GM18951 (cell line): ENCODE data around the gene PLPPR3.
"Not testable (repeated sequence)": the region's sequence is repeated elsewhere in the genome, so short reads cannot be mapped to it uniquely, and the experiment has no call there.

Experiments
- POLR2A ChIP-seq: IDR thresholded peaks from 4 replicates; pipeline ENCODE4 v1.6.1; 2011; ENCODE audit warnings: mild to moderate bottlenecking; ENCODE audit not compliant: insufficient read length, insufficient read depth; ENCODE audit errors: extremely low read depth
- in situ Hi-C: fragments of 300-500 bp; cut with MboI; formaldehyde crosslinking; loops from one replicate; pipeline ENCODE4 v1.12.0; 2022; ENCODE audit warnings: low sequenced_read_pairs, mixed read lengths, inconsistent platforms; ENCODE audit not compliant: unreplicated experiment

PLPPR3 gene

GRCh38 chr19:850221-850978 lies 28.6 kb upstream of the PLPPR3 start:
- in situ Hi-C loops: no loop called here
- TF ChIP-seq POLR2A: no peak

- in situ Hi-C loops: not testable (repeated sequence)
Measured at GRCh38 chr19:849195-849594, 27.4 kb upstream of the PLPPR3 start.

DNA sequence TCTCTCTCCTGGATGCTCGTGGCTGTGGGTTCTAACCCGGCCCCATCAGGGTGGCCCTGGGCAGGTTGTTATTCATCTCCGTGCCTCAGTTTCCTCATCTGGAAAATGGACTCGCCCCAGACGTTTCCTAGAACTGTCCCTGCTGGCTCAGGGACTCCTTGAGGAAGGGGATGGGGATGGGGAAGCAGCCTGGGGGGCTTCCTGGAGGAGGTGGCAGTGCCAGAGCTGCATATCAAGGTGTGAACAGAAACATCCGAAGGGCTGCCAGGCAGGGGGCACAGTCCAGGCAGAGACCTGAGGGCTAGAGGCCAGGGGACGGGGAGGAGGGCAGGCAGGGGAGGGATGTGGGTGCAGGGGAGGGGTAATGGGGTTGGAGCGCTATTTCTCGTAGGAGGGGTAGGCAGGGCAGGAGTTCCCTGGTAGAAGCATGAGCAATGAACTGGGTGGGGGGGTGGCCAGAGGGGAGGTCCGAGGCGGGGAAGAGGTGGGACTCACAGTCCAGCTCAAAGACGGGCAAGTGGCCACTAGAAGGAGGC lies 26.7 kb upstream of the PLPPR3 start:
- in situ Hi-C loops: no loop called here
- TF ChIP-seq POLR2A: no peak

DNA sequence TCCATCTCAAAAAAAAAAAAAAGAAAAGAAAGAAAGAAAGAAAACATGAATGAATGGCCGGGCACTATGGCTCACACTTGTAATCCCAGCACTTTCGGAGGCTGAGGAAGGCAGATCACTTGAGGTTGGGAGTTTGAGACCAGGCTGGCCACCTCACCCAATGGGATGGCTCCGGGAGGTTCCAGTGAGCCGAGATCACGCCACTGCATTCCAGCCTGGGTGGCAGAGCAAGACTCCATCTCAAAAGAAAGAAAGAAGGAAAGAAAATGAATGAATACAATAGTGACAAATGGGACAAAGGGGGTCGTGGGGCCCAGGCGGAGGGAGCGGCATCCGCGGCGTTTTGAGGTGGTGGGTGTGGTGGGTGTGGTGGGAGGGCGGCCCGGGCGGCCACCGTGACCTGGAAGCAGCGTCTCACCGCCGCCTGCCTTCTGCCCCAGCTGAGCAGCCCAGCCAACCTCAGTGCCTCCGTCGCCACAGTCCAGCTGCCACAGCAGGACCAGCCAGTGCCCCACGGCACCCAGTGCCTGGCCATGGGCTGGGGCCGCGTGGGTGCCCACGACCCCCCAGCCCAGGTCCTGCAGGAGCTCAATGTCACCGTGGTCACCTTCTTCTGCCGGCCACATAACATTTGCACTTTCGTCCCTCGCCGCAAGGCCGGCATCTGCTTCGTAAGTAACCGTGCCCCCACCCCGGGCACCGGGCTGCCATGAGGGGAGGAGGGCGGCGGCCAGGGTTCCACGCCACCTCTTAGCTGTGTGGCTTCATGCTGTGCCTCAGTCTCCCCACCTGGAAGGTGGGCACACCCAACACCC lies 24.2 kb upstream of the PLPPR3 start:
- TF ChIP-seq POLR2A: no peak
- in situ Hi-C loops: no loop called here

GRCh38 chr19:844546-844971 lies 22.8 kb upstream of the PLPPR3 start:
- in situ Hi-C loops: no loop called here
- TF ChIP-seq POLR2A: no peak

DNA sequence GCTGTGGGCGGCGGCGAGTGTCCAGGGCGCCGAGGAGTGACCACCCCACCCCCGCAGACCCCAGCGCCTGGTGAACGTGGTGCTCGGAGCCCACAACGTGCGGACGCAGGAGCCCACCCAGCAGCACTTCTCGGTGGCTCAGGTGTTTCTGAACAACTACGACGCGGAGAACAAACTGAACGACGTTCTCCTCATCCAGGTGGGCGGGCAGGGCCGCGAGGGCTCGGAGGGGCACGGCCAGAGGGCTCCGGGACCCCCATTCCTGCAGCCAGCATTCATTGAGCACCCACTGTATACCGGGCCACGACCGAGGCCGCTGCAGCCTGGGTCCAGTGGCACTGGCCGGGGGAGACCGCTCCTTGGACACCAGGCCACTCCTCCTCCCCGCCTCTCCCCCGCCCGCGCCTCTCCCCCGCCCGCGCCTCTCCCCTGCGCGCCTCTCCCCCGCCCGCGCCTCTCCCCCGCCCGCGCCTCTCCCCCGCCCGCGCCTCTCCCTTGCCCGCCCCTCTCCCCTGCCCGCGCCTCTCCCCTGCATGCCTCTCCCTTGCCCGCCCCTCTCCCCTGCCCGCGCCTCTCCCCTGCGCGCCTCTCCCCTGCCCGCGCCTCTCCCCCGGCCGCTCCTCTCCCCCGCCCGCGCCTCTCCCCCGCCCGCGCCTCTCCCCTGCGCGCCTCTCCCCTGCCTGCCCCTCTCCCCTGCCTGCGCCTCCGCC lies 22.2 kb upstream of the PLPPR3 start:
- in situ Hi-C loops: no loop called here

DNA sequence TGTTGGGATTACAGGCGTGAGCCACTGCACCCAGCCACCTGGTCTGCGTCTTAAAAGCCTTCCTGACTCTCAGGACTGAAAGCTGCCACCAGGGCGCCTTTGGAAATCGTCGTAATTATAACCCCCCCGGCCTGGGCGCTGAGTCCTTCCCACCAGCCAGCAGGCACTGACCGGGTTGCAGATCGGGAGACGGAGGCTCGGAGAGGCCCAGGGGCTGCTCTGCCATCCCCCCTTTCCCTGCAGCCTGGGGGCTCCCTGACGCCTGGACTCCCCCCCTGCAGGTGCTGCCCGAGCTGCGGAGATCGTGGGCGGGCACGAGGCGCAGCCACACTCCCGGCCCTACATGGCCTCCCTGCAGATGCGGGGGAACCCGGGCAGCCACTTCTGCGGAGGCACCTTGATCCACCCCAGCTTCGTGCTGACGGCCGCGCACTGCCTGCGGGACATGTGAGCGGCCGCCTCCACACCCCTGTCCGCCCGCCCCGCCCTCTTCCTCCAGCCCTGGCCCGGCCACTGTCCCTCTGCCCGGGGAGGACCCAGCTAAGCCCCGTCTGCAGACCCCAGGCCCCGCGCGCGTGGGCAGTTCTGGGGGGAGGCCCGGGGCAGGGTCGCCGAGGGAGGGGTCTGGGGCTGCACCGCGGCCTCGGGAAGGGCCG lies 21.6 kb upstream of the PLPPR3 start:
- in situ Hi-C loops: no loop called here
- no peak for TF ChIP-seq POLR2A

More for the DNA sequence above, 22.2 kb upstream of the PLPPR3 start:
- TF ChIP-seq POLR2A: no peak

DNA sequence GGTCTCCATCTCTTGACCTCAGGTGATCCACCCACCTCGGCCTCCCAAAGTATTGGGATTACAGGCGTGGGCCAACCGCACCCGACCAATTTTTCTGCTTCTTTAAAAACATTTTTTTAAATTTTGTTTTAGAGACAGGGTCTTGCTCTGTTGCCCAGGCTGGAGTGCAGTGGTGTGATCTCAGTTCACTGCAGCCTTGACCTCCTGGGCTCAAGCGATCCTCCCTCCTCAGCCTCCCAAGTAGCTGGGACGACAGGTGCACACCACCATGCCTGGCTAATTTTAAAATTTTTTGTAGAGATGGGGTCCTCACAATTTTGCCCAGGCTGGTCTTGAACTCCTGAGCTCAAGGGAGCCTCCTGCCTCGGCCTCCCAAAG lies 21.0 kb upstream of the PLPPR3 start:
- in situ Hi-C loops: not testable (repeated sequence)

GRCh38 chr19:840519-841206 lies 18.9 kb upstream of the PLPPR3 start, which contains the start of gene PRTN3:
TSS of gene PRTN3 (plus strand) at chr19:840999. CDS start at chr19:841009, 10 bp downstream.
- no peak for TF ChIP-seq POLR2A
- in situ Hi-C loops: no loop called here

DNA sequence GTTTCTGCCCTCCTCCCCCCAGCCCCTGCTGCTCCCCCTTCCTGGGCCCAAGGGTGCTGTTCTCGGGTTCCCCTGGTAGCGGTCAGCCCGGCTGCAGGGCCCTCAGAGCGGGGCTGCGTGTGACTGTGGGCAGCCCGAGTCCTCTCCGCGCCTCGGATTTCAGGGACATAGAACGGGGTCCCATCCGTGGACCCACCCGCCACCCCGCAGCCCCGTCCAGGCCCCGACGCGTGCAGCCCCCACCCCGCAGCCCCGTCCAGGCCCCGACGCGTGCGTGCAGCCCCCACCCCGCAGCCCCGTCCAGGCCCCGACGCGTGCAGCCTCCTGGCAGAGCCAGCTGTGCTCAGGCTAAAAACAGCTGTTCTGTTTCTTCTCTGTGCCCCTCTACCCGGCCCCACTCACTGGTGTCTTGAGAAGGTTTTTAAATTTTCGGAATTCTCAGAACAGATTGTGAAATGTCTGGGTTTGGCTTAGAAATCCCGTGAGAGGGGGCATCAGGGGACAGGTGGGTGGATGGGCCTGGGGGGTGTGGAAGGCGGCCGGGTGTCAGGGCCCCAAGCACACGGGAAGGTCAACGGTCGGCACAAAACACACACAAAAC lies 13.6 kb upstream of the PLPPR3 start:
- TF ChIP-seq POLR2A: no peak
- in situ Hi-C loops: no loop called here

DNA sequence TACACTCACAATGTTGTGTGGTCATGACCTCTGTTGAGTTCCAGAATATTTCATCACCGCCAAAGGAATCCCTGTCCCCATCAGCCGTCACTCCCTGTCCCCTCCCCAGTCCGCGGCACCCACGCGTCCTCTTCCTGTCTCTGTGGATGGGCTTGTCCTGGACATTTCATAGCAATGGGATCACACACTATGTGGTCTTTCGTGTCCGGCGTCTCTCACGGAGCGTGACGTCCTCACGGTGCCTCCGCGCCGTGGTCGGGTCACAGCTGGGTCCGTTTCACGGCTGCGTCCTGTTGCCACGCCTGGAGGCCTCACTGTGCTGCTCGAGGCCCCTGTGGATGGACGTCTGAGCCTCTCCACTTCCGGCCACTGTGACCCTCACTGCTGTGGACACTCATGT lies 12.5 kb upstream of the PLPPR3 start:
- in situ Hi-C loops: no loop called here
- TF ChIP-seq POLR2A: no peak

DNA sequence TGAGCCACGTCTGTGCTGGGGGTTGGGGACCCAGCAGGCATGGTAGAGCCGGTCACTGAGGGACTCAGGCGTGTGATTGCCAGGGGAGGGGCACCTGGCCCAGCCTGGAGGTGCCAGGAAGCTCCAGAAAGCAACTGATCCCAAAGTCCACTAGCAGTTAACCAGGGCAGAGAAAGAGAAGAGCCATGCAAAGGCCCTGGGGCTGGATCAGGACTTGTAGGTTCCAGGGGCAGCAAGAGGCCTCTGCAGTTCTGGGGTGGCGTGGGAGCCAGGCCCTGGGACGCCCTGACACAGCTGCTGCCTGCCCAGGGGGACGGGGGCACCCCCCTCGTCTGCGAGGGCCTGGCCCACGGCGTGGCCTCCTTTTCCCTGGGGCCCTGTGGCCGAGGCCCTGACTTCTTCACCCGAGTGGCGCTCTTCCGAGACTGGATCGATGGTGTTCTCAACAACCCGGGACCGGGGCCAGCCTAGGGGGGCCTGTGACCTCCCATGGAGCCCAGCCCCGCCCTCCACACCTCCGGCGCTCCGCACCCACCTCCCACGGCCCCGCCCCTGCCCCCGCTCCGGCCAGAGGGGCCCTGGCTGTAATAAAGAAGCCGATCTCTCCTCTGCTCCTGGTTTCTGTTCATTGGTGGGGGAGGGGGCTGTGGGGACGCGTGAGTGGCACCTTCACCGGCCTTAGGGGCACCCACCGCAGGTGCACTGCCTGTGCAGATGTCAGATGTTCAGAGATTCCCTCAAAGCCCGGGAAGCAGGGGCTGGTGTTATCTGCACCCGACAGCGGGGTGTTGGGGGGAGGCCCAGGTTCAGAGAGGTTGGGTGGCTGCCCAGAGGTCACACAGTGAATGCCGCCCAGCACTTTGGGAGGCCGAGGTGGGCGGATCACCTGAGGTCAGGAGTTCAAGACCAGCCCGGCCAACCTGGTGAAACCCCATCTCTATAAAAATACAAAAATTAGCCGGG lies 9.9 kb upstream of the PLPPR3 start:
- TF ChIP-seq POLR2A: no peak
- in situ Hi-C loops: no loop called here
